Measurements from ENCODE around the gene DENND4C.
A peak's percentile ranks its signal among the peaks of the same experiment; 100 is the strongest.
"Not testable (repeated sequence)": the region's sequence is repeated elsewhere in the genome, so short reads cannot be mapped to it uniquely, and the experiment has no call there.

The DENND4C gene

DNA sequence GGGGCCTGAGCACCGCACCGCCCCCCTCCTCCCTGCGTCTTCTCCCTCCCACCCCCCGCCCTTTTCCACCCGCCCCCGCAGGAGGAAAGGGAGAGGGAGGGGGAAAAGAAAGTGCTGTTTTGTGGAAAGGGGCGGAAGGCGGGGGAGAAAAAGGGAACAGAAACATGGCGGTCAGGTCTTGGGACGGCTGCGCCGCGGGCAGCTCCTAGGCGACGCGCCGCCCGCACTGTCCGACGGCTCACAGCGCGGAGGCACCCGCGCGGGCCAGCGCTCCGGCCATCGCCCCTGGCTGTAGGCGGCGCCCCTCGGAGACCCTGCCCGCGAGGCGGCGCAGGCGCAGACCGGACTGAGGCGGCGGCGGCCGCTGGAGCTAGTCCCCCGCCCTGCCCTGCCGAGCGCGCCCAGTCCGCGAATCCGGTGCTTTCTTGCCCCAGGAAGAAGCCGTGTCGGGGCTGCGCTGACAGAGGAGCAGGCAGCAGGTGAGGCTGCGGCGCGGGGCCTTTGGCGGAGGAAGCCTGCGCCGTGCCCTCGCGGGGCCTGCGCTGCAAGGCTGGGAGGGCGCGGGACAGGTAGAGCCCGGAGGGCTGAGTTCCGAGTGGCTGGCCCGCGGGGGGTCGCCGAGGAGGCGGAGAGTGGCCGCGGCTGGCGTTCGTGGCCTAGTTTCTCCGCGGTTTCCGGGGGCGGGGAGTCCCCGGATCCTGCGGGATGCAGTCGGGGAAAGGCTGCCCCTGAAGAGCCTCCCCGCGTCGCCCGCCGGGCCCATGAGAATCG, at the start of gene DENND4C:
Gene DENND4C (plus strand): TSS at position 339 of the 771 bp plus-strand sequence. CDS start 45,482 bp downstream, outside the sequence.
- DNase-seq = peak; percentile 62 to 74

DNA sequence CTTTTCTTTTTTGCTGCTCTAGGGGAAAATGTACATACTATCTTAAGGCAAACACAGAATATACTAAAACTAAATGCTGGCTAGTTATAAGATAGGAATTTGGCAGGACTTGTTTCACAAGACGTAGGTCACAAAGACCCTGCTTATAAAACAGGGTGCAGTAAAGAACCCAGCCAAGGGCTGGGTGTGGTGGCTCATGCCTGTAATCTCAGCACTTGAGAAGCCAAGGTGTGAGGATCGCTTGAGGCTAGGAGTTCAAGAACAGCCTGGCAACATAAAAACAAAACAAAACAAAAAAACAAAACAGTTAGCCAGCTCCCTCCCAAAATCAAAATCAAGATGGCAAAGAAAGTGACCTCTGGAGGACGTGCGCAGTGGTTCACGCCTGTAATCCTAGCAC, 49.5 kb upstream of the DENND4C start:
- no peak for DNase-seq

DNA sequence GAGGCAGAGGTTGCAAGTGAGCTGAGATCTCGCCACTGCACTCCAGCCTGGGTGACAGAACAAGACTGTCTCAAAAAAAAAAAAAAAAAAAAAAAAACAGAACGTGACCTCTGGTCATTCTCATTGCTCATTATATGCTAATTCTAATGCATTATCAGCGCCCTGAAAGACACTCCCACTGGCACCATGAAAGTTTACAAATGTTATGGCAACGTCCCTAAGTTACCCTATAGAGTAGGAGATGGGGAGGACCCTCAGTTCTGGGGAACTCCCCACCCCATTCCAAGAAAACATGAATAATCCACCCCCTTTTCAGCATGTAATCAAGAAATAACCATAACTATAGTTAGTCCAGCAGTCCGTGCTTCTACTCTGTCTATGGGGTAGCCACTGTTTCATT, 48.9 kb upstream of the DENND4C start:
- DNase-seq = no peak

DNA sequence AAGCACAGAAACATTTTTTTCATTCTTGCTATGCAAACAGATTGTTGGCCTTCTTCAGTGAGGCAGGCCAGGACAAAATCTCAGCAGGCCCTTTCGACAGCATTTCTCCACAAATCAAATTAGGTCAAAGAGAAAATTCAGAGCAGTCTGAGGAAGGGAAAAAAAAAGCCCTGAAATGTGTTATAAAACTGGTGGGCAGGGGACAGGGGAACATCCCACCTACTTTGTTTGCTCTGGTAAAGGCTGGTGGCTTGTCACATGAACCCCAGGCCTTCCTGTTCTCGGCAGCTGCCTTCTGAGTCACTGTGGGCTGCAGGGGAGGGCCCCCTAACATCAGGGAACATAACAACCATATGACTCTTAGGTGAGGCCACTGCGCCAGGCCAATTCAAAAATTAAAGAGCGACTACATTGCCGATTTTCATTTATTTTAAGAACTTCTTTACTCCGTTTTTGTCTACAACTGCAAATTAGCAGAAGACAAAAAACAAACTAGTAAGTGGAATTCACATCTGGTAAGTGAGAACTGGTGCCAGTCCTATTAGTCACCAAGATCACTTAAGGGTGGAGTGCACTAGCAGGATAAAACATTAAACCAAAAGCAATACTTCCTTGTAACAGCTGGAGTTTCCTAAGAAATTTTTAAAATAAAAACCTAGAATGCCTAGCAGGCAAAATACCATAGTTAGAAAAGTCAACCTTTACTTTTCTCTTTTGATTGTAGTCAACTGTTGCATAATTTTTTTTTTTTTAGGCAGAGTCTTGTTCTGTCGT, 46.2 kb upstream of the DENND4C start:
- peak; percentile 68 to 74 for DNase-seq

DNA sequence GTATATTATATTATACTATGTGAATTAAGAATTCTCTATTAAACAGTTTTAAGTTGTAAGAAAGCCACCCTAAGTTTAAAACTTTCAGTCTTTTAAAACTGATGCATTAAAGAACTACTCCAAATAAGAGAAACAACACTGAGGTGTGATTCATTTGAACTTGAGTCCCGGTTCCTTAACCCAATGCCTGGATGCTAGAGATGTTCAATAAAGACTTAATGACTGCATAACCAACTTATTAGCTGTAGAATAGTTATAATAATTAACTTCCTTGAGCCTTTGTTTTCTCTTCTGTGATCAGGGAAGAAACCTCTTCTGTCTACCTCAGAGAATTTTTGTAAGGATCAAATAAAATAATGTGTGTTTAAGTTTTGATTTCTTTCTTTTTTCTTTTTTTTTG, 45.3 kb upstream of the DENND4C start:
- no peak for DNase-seq

DNA sequence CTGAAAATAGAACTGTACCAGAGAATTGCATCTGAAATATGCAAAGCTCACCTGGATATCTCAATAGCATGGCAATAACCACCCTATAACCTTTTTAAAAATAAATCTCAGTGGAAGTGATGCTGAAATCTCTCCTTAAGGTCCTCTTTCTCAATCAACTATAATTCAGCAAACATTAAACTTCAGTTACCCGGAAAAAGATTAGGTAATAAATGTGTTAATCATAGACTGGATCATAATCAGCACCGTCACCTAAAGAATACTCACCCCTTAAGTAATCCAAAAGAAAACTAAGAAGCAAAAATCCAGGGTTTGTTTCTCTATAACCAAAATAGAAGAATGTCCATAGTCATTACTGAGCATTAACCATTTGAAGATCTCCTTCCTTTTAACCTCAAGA, 44.3 kb upstream of the DENND4C start:
- no peak for DNase-seq

DNA sequence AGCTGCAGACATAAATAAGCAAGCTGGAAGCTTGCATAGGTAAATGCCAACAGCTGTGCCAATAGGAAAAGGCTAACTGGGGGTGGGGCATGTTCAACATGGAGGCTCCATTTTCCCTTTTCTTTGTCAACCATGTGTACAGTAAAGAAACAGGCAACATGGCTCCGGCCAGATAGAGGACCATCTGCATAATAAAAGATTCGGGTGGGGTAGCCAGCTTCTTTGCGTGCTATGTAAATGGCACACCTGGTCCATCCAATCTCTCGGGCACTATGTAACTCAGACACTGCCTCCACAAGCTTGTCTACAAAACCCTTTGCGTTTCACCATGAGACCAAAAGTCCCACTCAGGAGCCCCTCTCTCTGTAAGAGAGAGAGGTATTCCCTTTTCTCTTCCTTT, 41.7 kb upstream of the DENND4C start:
- DNase-seq = no peak

DNA sequence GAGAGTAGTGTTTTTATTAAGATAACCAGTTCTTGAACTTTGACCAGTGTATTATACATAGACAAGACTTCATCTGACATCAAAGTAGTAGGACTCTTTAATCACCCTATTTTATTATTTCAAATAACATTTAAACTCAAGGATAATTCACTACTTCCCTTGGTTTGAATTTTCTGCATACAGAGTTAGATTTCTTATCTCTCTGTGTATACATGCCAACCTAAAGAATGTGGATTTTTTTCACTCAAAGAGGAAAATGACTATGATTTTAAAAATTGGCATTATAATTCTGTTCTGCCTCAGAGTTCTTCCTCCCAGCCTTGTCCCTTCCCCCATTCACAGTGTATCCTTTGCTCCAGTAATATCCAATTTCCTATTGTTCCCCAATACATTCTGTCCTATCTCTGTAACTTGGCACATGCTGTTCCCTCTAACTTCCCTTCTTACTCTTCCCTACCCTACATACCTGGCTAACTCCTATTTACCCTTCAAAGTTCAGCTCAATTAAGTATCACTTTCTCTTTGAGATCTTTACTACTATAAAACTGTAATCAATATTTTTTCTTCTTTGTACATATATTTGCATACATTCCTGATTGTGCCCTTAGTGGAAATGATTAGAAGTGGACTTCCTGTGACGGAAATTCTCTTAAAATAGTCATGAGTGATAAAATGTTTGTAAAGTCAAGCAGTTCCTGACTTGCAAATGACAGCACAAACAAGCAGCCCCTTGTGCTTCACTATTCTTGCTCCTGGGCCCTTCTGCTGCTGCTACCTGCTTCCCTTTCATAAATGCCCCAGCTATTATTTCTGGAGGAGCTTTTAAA, 38.1 kb upstream of the DENND4C start:
- no peak for DNase-seq

DNA sequence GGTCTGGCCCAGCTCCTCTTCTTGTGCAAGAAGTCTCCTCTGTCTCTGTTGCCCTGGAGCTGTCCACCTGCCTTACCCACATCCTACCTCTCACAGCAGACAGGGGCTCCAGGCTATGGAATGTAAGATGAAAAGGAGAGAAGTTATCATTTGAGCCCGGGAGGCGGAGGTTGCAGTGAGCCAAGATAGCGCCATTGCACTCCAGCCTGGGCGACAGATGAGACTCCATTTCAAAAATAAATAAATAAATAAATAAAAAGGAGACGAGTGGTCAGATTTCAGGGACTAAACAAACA, 37.5 kb upstream of the DENND4C start:
- DNase-seq = no peak

DNA sequence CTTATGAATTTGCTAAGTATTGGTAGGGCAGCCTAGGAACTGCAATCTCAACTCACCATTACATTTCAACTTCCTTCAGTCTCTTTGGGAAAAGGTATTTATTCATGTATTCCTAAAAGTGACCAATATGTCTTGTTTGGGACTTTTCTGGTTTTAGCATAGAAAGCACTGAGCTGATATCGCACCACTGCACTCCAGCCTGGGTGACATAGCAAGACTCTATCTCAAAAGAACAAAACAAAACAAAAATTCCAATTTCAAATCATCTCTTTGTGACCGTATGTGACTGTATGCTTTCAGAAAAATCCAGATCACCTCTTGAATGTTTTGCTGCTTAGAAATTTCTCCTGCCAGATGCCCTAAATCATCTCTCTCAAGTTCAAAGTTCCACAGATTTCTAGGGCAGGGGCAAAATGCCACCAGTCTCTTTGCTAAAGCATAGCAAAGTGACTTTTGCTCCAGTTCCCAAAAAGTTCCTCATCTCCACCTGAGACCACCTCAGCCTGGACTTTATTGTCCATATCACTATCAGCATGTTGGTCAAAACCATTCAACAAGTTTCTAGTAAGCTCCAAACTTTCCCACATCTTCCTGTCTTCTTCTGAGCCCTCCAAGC, 37.0 kb upstream of the DENND4C start:
- not testable (repeated sequence) for DNase-seq

DNA sequence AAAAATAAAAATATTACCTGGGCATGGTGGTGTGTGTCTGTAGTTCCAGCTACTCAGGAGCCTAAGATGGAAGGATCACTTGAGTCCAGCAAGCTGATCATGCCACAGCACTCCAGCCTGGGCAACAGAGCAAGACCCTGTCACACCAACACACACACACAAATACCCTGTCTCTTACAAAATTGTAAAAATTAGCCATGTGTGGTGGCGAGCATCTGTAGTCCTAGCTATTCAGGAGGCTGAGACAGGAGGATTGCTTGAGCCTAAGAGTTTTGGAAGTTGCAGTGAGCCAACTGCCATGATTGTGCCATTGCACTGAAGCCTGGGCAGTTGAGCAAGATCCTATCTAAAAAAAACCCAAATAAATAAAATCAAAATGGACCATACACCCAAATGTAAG, 32.1 kb upstream of the DENND4C start:
- no peak for DNase-seq

DNA sequence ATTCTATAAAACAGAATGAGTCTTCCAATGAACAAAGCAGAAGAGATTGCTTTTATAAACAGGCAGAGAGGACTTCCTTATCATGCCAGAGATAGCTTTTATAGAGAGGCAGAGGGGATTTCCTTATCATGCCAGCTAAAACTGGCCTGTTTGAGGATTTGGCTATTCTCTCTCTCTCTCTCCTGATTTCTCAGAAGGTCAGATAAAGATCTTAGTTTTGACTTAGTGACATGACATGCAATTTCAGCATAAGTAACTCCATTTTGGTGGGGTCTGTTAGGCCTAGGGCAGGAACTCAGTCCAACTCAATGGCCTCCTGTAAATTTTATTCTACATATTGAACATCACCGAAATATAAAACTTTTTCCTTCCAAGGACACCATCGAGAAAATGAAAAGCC, 31.5 kb upstream of the DENND4C start:
- no peak for DNase-seq

DNA sequence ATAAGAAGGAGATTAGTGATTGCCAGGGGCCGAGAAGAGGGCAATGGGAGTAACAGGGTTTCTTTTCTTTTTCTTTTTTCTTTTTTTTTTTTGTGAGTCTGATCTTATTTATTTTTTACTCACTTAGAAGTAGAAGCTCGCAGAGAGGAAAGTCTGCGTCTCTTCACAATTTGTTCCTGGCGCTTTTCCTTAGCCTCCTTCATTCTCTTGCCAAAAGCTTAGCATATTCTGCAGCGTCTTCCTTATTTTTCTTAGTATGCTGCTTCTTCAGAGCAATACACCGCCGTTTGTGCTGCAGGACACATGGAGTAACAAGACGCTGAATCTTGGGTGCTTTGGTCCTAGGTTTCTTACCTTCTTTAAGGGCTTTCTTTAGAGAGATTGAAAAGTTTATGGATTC, 30.3 kb upstream of the DENND4C start:
- no peak for DNase-seq

DNA sequence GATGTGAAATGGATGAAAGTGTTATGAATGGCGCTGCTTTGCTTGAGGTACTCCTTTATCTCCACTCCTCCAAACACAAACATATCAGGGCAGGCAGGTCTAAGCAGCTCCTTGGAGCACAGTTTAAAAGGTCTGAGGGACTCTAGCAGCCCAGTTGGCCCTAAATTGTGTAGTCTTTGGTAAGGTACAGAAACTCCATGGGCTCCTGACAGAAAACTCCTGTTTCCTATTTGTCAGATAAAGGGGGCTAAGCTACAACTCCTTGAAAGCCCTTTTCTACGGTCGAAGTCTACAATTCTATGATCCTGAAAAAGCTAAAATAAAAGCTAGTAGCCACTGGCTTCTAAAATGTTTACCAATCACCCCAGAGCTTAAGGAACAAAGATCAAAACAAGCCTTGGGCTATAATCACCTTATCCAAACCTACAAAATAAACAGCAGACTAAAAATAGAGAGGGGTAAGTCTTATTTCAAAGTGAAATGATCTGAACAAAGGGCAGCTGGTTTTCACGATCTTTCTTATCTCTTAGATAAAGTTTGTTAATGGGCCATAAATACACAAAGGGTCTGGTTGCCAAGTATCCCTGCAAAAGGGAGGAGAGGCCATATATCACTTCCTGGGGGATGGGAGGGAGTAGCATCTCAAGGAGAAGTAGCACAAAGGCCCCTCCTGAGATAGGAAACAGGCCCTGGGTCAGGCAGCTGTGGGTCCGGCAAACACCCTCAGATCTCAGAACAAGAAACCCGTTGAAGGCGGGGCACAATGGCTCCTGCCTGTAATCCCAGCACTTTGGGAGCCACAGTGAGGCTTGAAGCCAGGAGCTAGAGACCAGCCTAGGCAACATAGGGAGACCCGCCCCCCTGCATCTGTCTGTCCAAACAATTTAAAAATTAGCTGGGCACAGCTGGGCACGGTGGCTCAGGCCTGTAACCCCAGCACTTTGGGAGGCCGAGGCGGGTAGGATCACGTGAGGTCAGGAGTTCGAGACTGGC, 28.3 kb upstream of the DENND4C start:
- DNase-seq = no peak

DNA sequence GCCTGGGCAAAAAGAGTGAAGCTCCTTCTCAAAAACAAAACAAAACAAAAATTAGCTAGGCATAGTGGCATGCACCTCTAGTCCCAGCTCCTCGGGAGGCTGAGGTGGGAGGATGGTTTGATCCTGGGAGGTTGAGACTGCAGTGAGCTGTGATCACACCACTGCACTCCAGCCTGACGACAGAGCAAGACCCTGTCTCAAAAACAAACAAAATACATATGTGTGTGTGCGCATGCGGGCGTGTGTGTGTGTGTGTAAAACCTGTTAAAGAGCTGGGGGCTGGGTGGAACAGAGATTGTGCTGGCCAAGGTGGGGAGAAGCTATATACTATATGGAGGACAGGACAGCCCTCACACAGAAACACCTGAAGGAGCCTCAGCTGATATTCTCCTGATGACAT, 27.4 kb upstream of the DENND4C start:
- no peak for DNase-seq

DNA sequence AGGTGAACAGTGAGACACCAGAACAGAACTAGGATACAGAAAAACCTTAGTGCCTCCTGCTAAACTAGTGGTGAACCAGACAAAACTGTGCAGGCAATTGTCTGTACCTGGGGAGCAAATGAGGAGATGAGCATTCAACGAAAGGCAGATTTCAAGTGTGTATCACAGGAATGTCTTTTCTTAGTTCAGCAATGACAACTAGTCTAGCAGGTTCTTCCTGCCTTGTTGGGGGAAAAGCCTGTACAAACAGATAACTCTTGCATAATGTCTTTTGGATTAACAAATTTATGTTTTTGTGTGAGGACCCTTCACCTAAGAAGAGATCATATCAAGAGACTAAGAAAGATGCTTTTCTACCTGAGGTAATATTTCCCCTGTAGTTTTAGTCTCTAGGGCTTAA, 21.8 kb upstream of the DENND4C start:
- no peak for DNase-seq

DNA sequence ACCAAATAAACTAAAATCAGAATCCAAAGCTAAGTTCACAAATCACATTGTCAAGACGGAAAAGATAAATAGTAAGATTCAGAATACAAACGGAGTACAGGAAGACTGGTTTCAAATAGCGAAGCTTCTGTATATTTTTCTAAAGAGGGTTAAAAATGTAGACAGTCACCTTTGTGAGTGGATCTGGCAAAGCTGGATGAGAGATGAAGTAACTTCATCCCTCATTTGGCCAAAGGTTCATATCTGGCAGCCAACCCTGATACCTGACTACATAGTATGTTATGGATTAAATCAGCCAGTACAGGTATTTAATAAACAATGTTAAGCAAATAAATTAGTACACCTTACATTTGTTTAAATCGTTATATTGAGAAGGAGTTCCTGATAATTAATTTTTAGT, 21.3 kb upstream of the DENND4C start:
- no peak for DNase-seq

DNA sequence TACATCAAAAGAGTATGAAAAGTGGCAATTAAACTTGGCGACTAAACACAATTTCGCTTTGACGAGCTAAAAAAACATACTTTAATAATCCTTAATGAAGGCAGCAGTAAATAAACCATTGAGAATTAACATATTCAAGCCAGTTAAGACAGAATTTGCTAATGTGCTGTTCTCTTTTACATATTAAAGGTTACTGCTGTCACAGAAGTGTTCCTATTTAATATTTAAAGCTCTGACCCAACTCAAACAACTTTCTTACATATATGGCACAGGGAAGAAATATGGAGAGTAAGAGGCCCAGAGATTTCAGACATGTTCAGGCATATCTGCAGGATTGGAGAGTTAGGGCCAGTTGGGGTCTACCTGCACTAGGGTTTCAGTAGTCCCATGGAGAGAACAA, 16.7 kb upstream of the DENND4C start:
- DNase-seq = no peak

DNA sequence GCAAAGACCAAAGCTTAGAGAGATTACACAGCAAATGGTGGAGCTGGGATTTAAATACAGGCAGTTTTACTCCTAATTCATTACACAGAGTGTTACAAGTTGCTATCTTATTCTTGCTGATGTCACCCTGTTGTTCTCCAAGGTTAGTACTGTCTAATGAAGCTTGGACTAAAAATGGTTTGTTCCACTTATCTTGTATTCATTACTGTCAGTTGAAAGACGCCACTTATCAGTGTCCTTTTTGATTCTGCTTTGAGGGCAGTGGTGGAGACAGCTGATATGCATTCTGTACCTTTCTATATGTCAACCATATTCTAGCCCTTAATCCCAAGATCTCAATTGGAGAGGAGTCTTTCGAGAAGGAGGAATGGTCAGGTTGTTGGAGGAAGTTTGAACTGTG, 14.0 kb upstream of the DENND4C start:
- no peak for DNase-seq

DNA sequence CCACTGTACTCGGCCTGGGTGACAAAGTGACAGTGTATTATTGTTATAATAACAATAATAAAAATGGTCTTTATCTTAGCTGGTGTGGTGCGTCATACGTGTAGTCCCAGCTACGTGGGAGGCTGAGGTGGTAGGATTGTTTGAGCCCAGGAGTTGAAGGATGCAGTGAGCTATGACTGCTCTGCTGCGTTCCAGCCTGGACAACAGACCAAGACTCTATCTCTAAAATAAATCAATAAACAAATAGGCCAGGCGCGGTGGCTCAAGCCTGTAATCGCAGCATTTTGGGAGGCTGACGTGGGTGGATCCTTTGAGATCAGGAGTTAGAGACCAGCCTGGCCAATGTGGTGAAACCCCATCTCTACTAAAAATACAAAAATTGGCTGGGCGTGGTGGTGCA, 9.2 kb upstream of the DENND4C start:
- no peak for DNase-seq

DNA sequence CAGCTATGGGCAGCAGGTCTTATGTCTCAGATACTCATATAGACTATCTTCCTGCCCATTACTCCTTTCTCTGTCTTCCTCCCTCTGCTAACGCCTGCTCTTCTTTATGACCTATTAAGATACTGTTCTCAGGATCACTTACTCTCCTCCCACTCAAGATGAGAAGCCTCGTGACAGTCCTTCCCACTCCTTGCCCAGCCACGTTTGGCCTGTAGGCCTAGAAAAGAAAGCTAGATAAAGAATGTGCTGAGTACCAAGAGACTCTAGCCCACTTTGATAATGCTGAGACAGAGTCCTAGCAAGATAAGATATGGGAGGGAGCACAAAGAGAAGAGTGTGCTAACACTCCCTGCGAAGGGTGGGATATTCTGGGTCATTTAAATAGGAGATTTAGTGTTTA, 6.8 kb upstream of the DENND4C start:
- no peak for DNase-seq

DNA sequence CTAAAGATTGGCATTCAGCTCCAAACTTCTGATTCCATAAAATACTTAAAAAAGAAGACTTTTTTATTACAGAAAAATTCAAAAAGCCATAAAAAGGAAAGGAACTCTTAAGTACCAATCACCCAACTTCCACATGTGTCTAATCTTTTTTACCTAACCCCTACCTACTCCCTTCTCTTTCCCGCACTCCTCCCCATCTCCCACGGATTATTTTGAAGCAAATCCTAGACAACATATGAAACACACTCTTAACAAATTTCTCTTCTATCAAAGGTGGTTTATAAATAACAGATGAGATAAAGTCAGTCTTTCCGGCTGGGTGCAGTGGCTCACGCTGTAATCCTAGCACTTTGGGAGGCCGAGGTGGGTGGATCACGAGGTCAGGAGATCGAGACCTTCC, 5.9 kb upstream of the DENND4C start:
- no peak for DNase-seq

Data from activated CD4-positive, alpha-beta T cell treated with anti-CD3 and anti-CD28 coated beads, Interleukin-2, amount 50 U/mL, for 4 hours (primary cell).